Putamen (tissue), 1 donor: Measurements from ENCODE around the gene MRPL40.
"Not testable (repeated sequence)": the region's sequence is repeated elsewhere in the genome, so short reads cannot be mapped to it uniquely, and the experiment has no call there.

Experiments
- DNase-seq: peaks from one replicate; pipeline ENCODE4 v3.0.0-alpha.2; 2016; ENCODE audit warnings: low spot score

The MRPL40 gene

GRCh38 chr22:19442166-19442565 lies 9.8 kb downstream of the MRPL40 start:
- no peak for DNase-seq

- DNase-seq, result no peak
These were observed 11.3 kb downstream of the MRPL40 start for GRCh38 chr22:19443544-19444211.

- not testable (repeated sequence) for DNase-seq
These were observed 13.1 kb downstream of the MRPL40 start for GRCh38 chr22:19445279-19445982.

- no peak for DNase-seq
These were observed 14.4 kb downstream of the MRPL40 start for GRCh38 chr22:19446603-19447329.

- DNase-seq, result peak; percentile 95
These were observed 15.2 kb downstream of the MRPL40 start, which contains the start of gene C22orf39 for GRCh38 chr22:19447330-19448075. C22orf39 (minus strand) TSS chr22:19447711; CDS start chr22:19447688, 23 bp downstream.

GRCh38 chr22:19448076-19448607 lies 15.8 kb downstream of the MRPL40 start:
- peak; percentile 42 for DNase-seq

- no peak for DNase-seq
These were observed 16.5 kb downstream of the MRPL40 start for GRCh38 chr22:19448739-19449421.

GRCh38 chr22:19449422-19449767 lies 17.1 kb downstream of the MRPL40 start:
- no peak for DNase-seq

GRCh38 chr22:19450363-19451175 lies 18.2 kb downstream of the MRPL40 start:
- no peak for DNase-seq

- DNase-seq, result no peak
These were observed 19.2 kb downstream of the MRPL40 start for GRCh38 chr22:19451570-19451969.

GRCh38 chr22:19453718-19454117 lies 21.4 kb downstream of the MRPL40 start:
- no peak for DNase-seq

GRCh38 chr22:19454156-19454555 lies 21.8 kb downstream of the MRPL40 start:
- DNase-seq, result no peak

GRCh38 chr22:19455033-19455432 lies 22.7 kb downstream of the MRPL40 start:
- no peak for DNase-seq

GRCh38 chr22:19455585-19456370 lies 23.4 kb downstream of the MRPL40 start:
- DNase-seq, result no peak

GRCh38 chr22:19456541-19456940 lies 24.2 kb downstream of the MRPL40 start:
- DNase-seq, result no peak

GRCh38 chr22:19457828-19458428 lies 25.6 kb downstream of the MRPL40 start:
- DNase-seq, result no peak

GRCh38 chr22:19460036-19460435 lies 27.7 kb downstream of the MRPL40 start:
- no peak for DNase-seq

- no peak for DNase-seq
These were observed 29.2 kb downstream of the MRPL40 start for GRCh38 chr22:19461506-19461905.

GRCh38 chr22:19463008-19463407 lies 30.7 kb downstream of the MRPL40 start:
- no peak for DNase-seq
